ENCODE measurements around the gene DHX35.

DNA sequence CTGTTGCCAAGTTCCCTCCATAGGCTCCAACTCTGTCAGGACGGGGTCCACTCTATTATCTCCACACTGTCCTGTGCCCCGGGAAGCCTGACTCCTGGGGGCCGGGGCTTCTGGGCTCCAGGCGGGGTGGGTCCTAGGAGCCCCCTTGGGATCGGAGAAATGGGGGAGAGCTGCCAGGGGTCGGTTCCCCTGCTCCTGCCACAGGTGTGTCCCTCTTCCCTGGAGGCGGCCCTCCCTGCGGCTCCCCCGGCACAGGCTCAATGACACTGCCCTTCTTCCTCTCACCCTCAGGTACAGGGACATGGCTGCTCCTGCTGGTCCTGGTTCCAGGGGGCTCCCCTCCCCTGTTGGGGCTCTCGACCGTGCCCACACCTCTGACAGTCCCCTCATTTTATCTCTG lies 110.0 kb downstream of the DHX35 start:
- TF ChIP-seq, protein P1, sequence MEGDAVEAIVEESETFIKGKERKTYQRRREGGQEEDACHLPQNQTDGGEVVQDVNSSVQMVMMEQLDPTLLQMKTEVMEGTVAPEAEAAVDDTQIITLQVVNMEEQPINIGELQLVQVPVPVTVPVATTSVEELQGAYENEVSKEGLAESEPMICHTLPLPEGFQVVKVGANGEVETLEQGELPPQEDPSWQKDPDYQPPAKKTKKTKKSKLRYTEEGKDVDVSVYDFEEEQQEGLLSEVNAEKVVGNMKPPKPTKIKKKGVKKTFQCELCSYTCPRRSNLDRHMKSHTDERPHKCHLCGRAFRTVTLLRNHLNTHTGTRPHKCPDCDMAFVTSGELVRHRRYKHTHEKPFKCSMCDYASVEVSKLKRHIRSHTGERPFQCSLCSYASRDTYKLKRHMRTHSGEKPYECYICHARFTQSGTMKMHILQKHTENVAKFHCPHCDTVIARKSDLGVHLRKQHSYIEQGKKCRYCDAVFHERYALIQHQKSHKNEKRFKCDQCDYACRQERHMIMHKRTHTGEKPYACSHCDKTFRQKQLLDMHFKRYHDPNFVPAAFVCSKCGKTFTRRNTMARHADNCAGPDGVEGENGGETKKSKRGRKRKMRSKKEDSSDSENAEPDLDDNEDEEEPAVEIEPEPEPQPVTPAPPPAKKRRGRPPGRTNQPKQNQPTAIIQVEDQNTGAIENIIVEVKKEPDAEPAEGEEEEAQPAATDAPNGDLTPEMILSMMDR (conservative IDR thresholded peaks at IDR 0.05 in 1 of 2, IDR thresholded peaks at IDR 0.05 in 1 of 2; ENCODE audit: extremely low read depth in 1 of 2, insufficient read depth in 1 of 2, low read depth in 1 of 2, low read length in 2 of 2), result no peak
- no peak for TF ChIP-seq EZH2 (IDR thresholded peaks at IDR 0.05; ENCODE audit: borderline replicate concordance, low read length)
